WERI-Rb-1 (cell line): ENCODE measurements around the gene ACAT2.
"Not testable (repeated sequence)": the region's sequence is repeated elsewhere in the genome, so short reads cannot be mapped to it uniquely, and the experiment has no call there.

ENCODE experiments used
- DNase-seq: peaks from one replicate; pipeline ENCODE4 v3.0.0-alpha.2; 2020
- H3K27ac ChIP-seq: fragments of 250-450 bp; sonication (Bioruptor Pico); 2 replicates; pipeline ENCODE4 v1.5.1; 2020; ENCODE audit warnings: mild to moderate bottlenecking, moderate library complexity
- H3K27me3 ChIP-seq: fragments of 250-450 bp; sonication (Bioruptor Pico); 2 replicates; pipeline ENCODE4 v1.5.1; 2021; ENCODE audit warnings: mild to moderate bottlenecking, low read depth, moderate library complexity; ENCODE audit not compliant: insufficient read depth, severe bottlenecking
- H3K36me3 ChIP-seq: fragments of 250-450 bp; sonication (Bioruptor Pico); 2 replicates; pipeline ENCODE4 v1.5.1; 2020; ENCODE audit warnings: mild to moderate bottlenecking, moderate library complexity
- H3K4me3 ChIP-seq: 2 replicates; pipeline ENCODE4 v1.5.1; 2011; ENCODE audit warnings: low read depth, mild to moderate bottlenecking, control low read depth, low read length
- H3K9me3 ChIP-seq: fragments of 250-450 bp; sonication (Bioruptor Pico); 2 replicates; pipeline ENCODE4 v1.5.1; 2021; ENCODE audit warnings: mild to moderate bottlenecking, moderate library complexity; ENCODE audit not compliant: severe bottlenecking
- CTCF ChIP-seq: IDR thresholded peaks from 2 replicates; pipeline ENCODE4 v1.5.1; 2011; ENCODE audit warnings: low read depth, mild to moderate bottlenecking, control low read depth, inconsistent platforms, low read length

The ACAT2 gene

GRCh38 chr6:159723259-159723658 lies 38.6 kb upstream of the ACAT2 start:
- Histone ChIP-seq H3K27me3 (no peaks in the 10 kb centered on the region), H3K4me3 (no peak overlapping the region), H3K36me3 (peaks cover 21% of the 10 kb centered on the region), H3K9me3 (no peaks in the 10 kb centered on the region), H3K27ac (no peak overlapping the region)
- DNase-seq = no peak
- TF ChIP-seq CTCF = no peak

- Histone ChIP-seq H3K4me3 (no peak overlapping the region), H3K36me3 (peaks cover 36% of the 10 kb centered on the region), H3K9me3 (no peaks in the 10 kb centered on the region), H3K27ac (no peak overlapping the region), H3K27me3 (no peaks in the 10 kb centered on the region)
- no peak for DNase-seq
- no peak for TF ChIP-seq CTCF
Measured at GRCh38 chr6:159724778-159725177, 37.1 kb upstream of the ACAT2 start.

- not testable (repeated sequence) for H3K4me3 ChIP-seq, H3K27me3 ChIP-seq, H3K9me3 ChIP-seq
- Histone ChIP-seq H3K36me3 (peaks cover 39% of the 10 kb centered on the region), H3K27ac (peak overlapping the region; percentile 100; the same call in 1 of the 2 replicates)
- DNase-seq = peak; percentile 16
Measured at GRCh38 chr6:159725208-159725607, 36.6 kb upstream of the ACAT2 start.

GRCh38 chr6:159726255-159726917 lies 35.5 kb upstream of the ACAT2 start:
- peak overlapping the region; percentile 95 for H3K4me3 ChIP-seq
- H3K9me3 ChIP-seq = no peaks in the 10 kb centered on the region
- peaks cover 42% of the 10 kb centered on the region for H3K36me3 ChIP-seq
- peak; percentile 70 for DNase-seq
- H3K27me3 ChIP-seq = no peaks in the 10 kb centered on the region
- no peak for TF ChIP-seq CTCF
- H3K27ac ChIP-seq = peak overlapping the region; percentile 100

GRCh38 chr6:159726918-159727716 lies 34.7 kb upstream of the ACAT2 start, which contains the start of gene WTAP:
WTAP (plus strand) TSS chr6:159727506; CDS start chr6:159736266, 8,760 bp downstream.
- Histone ChIP-seq H3K36me3 (peaks cover 48% of the 10 kb centered on the region), H3K27ac (peak within 1 kb of the TSS; percentile 100), H3K4me3 (peak within 1 kb of the TSS; percentile 99), H3K27me3 (no peaks in the 10 kb centered on the region), H3K9me3 (no peaks in the 10 kb centered on the region)
- no peak for TF ChIP-seq CTCF
- DNase-seq = peak; percentile 97

GRCh38 chr6:159727717-159728445 lies 34.0 kb upstream of the ACAT2 start:
- Histone ChIP-seq H3K4me3 (peak overlapping the region; percentile 99), H3K36me3 (peaks cover 46% of the 10 kb centered on the region), H3K9me3 (no peaks in the 10 kb centered on the region), H3K27ac (peak overlapping the region; percentile 100), H3K27me3 (no peaks in the 10 kb centered on the region)
- TF ChIP-seq CTCF = no peak
- DNase-seq = no peak
